HEK293 (cell line): ENCODE results near the gene PRPSAP2.

ENCODE experiments used
- CTCF ChIA-PET: fragments of 350-600 bp; formaldehyde crosslinking; extraction: SDS; loops from one replicate; lab custom pipeline; 2021; ENCODE audit warnings: antibody characterized with exemption; lab: Yijun Ruan, JAX
- POLR2A ChIA-PET: fragments of 300-600 bp; formaldehyde crosslinking; extraction: SDS; loops from one replicate; lab custom pipeline; 2020; ENCODE audit warnings: antibody characterized with exemption, inconsistent platforms; lab: Yijun Ruan, JAX
- H3K27ac ChIP-seq: fragments of 200-500 bp; sonication (Bioruptor generic); 2 replicates; pipeline ENCODE4 v1.5.1; 2014; ENCODE audit warnings: low read depth, low read length, control low read depth, inconsistent platforms; ENCODE audit errors: extremely low read depth
- H3K36me3 ChIP-seq, 2 experiments: fragments of 200-500 bp in 1 of 2; sonication (Bioruptor generic) in 1 of 2; 1 replicate in 1 of 2; 2 replicates in 1 of 2; pipeline ENCODE4 v1.5.1; 2014 to 2017; ENCODE audit warnings: inconsistent platforms in 2 of 2, low read length in 2 of 2; ENCODE audit not compliant: control insufficient read depth in 2 of 2, insufficient read depth in 1 of 2
- H3K4me1 ChIP-seq: fragments of 200-500 bp; sonication (Bioruptor generic); 2 replicates; pipeline ENCODE4 v1.5.1; 2014; ENCODE audit warnings: mild to moderate bottlenecking, low read length, inconsistent platforms; ENCODE audit not compliant: control insufficient read depth, insufficient read depth
- H3K4me3 ChIP-seq: 2 replicates; pipeline ENCODE4 v1.5.1; 2011; ENCODE audit warnings: low read depth, mild to moderate bottlenecking, control low read depth, low read length, moderate library complexity
- H3K9me3 ChIP-seq: fragments of 200-500 bp; sonication (Bioruptor generic); 2 replicates; pipeline ENCODE4 v1.5.1; 2014; ENCODE audit warnings: low read depth, low read length, inconsistent platforms; ENCODE audit not compliant: control insufficient read depth, insufficient read depth
- BCL11A ChIP-seq: fragments of 450-650 bp; formaldehyde crosslinking; IDR thresholded peaks from 2 replicates; pipeline ENCODE4 v1.5.1; 2016; ENCODE audit warnings: low read depth, missing biosample characterization, missing genetic modification characterization
- GLIS1 ChIP-seq: fragments of 450-650 bp; formaldehyde crosslinking; IDR thresholded peaks from 2 replicates; pipeline ENCODE4 v1.5.1; 2016; ENCODE audit warnings: missing biosample characterization, missing genetic modification characterization
- HOXC10 ChIP-seq: sonication (generic); formaldehyde crosslinking; IDR thresholded peaks from 2 replicates; pipeline ENCODE4 v1.8.1; 2023; ENCODE audit warnings: mild to moderate bottlenecking, missing genetic modification reagents
- SALL2 ChIP-seq: fragments of 450-650 bp; formaldehyde crosslinking; IDR thresholded peaks from 2 replicates; pipeline ENCODE4 v1.5.0; 2017; ENCODE audit warnings: missing biosample characterization, mild to moderate bottlenecking, missing genetic modification characterization, borderline replicate concordance
- ZBTB17 ChIP-seq: fragments of 450-650 bp; formaldehyde crosslinking; IDR thresholded peaks from 2 replicates; pipeline ENCODE4 v1.5.1; 2016; ENCODE audit warnings: missing biosample characterization, missing genetic modification characterization
- ZNF138 ChIP-seq: fragments of 450-650 bp; formaldehyde crosslinking; IDR thresholded peaks from 2 replicates; pipeline ENCODE4 v1.5.1; 2016; ENCODE audit warnings: missing biosample characterization, missing genetic modification characterization, borderline replicate concordance
- ZNF202 ChIP-seq: fragments of 450-650 bp; formaldehyde crosslinking; IDR thresholded peaks from 2 replicates; pipeline ENCODE4 v1.5.1; 2016; ENCODE audit warnings: missing biosample characterization, missing genetic modification characterization, borderline replicate concordance
- ZNF248 ChIP-seq: fragments of 450-650 bp; formaldehyde crosslinking; IDR thresholded peaks from 2 replicates; pipeline ENCODE4 v1.5.1; 2017; ENCODE audit warnings: missing biosample characterization, missing genetic modification characterization
- ZNF398 ChIP-seq: fragments of 450-650 bp; formaldehyde crosslinking; IDR thresholded peaks from 2 replicates; pipeline ENCODE4 v1.5.1; 2017; ENCODE audit warnings: missing biosample characterization, missing genetic modification characterization
- ZNF426 ChIP-seq: fragments of 450-650 bp; formaldehyde crosslinking; IDR thresholded peaks from 2 replicates; pipeline ENCODE4 v1.5.1; 2017; ENCODE audit warnings: missing biosample characterization, missing genetic modification characterization, mild to moderate bottlenecking, inconsistent platforms, moderate library complexity
- ZNF596 ChIP-seq: fragments of 450-650 bp; IDR thresholded peaks from 2 replicates; pipeline ENCODE4 v1.5.0; 2018; ENCODE audit warnings: missing biosample characterization, mild to moderate bottlenecking, missing genetic modification characterization, moderate library complexity
- ZNF629 ChIP-seq: fragments of 450-650 bp; formaldehyde crosslinking; IDR thresholded peaks from 2 replicates; pipeline ENCODE4 v1.5.1; 2017; ENCODE audit warnings: missing biosample characterization, missing genetic modification characterization
- ZNF658 ChIP-seq: fragments of 450-650 bp; formaldehyde crosslinking; IDR thresholded peaks from 2 replicates; pipeline ENCODE4; 2016; ENCODE audit warnings: missing biosample characterization, missing genetic modification characterization
- ZNF768 ChIP-seq: fragments of 450-650 bp; formaldehyde crosslinking; IDR thresholded peaks from 2 replicates; pipeline ENCODE4 v1.5.1; 2018; ENCODE audit warnings: missing biosample characterization, mild to moderate bottlenecking, missing genetic modification characterization
- TF ChIP-seq, protein P1 (sequence below): fragments of 450-650 bp; formaldehyde crosslinking; IDR thresholded peaks from 2 replicates; pipeline ENCODE4 v1.5.1; 2016; ENCODE audit warnings: missing biosample characterization, missing genetic modification characterization
- TF ChIP-seq, protein P2 (sequence below): fragments of 450-650 bp; formaldehyde crosslinking; IDR thresholded peaks from 2 replicates; pipeline ENCODE4 v1.5.1; 2016; ENCODE audit warnings: missing biosample characterization, missing genetic modification characterization

Gene PRPSAP2

GRCh38 chr17:18946536-18946935 lies 88.6 kb downstream of the PRPSAP2 start:
- ChIA-PET CTCF (interaction anchor here (0.7 to 1.0 kb wide), 2 partner anchors 15 to 716 kb away, joined by 3 to 5 read pairs; no protein-coding TSS in a partner anchor), POLR2A (no interaction called here)
- Histone ChIP-seq H3K27ac (no peak overlapping the region), H3K36me3 (no peaks in the 10 kb centered on the region), H3K4me1 (no peaks in the 10 kb centered on the region), H3K4me3 (no peak overlapping the region), H3K9me3 (no peaks in the 10 kb centered on the region)
- TF ChIP-seq, protein P1, sequence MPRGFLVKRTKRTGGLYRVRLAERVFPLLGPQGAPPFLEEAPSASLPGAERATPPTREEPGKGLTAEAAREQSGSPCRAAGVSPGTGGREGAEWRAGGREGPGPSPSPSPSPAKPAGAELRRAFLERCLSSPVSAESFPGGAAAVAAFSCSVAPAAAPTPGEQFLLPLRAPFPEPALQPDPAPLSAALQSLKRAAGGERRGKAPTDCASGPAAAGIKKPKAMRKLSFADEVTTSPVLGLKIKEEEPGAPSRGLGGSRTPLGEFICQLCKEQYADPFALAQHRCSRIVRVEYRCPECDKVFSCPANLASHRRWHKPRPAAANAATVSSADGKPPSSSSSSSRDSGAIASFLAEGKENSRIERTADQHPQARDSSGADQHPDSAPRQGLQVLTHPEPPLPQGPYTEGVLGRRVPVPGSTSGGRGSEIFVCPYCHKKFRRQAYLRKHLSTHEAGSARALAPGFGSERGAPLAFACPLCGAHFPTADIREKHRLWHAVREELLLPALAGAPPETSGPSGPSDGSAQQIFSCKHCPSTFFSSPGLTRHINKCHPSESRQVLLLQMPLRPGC (tag by site-specific recombination), result no peak
- no peak for TF ChIP-seq ZNF426 (tag by site-specific recombination)
- no peak for TF ChIP-seq ZNF138
- no peak for TF ChIP-seq ZNF596 (tag by site-specific recombination)
- TF ChIP-seq HOXC10, result no peak
- no peak for TF ChIP-seq ZNF248 (tag by site-specific recombination)
- no peak for TF ChIP-seq BCL11A (tag by site-specific recombination)

GRCh38 chr17:18947866-18948265 lies 89.9 kb downstream of the PRPSAP2 start:
- H3K36me3 ChIP-seq, result no peaks in the 10 kb centered on the region
- H3K4me3 ChIP-seq, result no peak overlapping the region
- no peaks in the 10 kb centered on the region for H3K9me3 ChIP-seq
- CTCF ChIA-PET, result interaction anchor here (1.0 to 3.5 kb wide), 2 partner anchors 10 to 13 kb away, joined by 4 to 25 read pairs; no protein-coding TSS in a partner anchor
- H3K27ac ChIP-seq, result no peak overlapping the region
- H3K4me1 ChIP-seq, result no peaks in the 10 kb centered on the region
- no peak for TF ChIP-seq ZNF398
- POLR2A ChIA-PET, result interaction anchor here (1.1 kb wide), 1 partner anchor 9 kb away, joined by 4 read pairs; no protein-coding TSS in a partner anchor

DNA sequence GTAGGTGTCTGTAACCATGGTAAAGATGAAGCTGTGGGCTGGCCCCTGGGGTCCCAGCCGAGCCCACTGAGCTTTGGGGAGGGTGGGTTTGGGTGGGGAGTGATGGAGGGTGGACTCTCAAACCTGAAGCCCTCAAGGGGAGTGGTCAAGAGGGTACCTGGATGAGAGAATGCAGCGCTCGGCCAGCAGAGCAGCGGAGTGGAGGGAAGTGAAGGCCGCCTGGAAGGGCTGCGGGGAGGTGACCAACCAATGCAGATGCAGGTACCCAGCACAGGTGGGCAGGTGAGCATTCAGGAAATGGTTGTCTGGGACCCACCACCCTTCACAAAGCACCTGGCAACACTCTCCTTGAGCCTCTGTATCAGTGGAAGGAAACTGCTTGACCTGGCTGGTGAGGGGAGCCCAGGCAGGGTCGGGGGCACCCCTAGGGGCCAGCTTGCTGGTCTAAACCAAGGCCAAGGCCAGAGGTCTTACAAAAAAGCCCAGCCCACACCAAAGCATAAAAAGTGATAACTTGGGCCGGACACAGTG lies 90.6 kb downstream of the PRPSAP2 start:
- ChIA-PET CTCF (interaction anchor here (1.0 to 3.5 kb wide), 2 partner anchors 10 to 12 kb away, joined by 4 to 25 read pairs; no protein-coding TSS in a partner anchor), POLR2A (interaction anchor here (1.1 kb wide), 1 partner anchor 10 kb away, joined by 4 read pairs; no protein-coding TSS in a partner anchor)
- TF ChIP-seq, protein P2, sequence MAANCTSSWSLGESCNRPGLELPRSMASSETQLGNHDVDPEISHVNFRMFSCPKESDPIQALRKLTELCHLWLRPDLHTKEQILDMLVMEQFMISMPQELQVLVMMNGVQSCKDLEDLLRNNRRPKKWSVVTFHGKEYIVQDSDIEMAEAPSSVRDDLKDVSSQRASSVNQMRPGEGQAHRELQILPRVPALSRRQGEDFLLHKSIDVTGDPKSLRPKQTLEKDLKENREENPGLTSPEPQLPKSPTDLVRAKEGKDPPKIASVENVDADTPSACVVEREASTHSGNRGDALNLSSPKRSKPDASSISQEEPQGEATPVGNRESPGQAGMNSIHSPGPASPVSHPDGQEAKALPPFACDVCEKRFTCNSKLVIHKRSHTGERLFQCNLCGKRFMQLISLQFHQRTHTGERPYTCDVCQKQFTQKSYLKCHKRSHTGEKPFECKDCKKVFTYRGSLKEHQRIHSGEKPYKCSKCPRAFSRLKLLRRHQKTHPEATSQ, result no peak
- TF ChIP-seq ZNF398 (no peak), ZNF768 (tag by site-specific recombination) (no peak), SALL2 (tag by site-specific recombination) (no peak), ZNF629 (tag by site-specific recombination) (no peak), ZNF658 (tag by site-specific recombination) (no peak), ZBTB17 (tag by site-specific recombination) (no peak), GLIS1 (tag by site-specific recombination) (no peak), ZNF202 (tag by site-specific recombination) (no peak)
- no peaks in the 10 kb centered on the region for H3K9me3 ChIP-seq
- no peaks in the 10 kb centered on the region for H3K36me3 ChIP-seq
- no peak overlapping the region for H3K27ac ChIP-seq
- H3K4me3 ChIP-seq, result no peak overlapping the region
- H3K4me1 ChIP-seq, result no peaks in the 10 kb centered on the region
